H4 (cell line): ENCODE results near the gene SFMBT2. TPM values are rescaled to one million over a fixed set of nuclear protein-coding genes. Genes with fewer than 3 reads are reported as not detected.

Experiments used
- DNase-seq: peaks from one replicate; pipeline ENCODE4 v3.0.0-alpha.2; 2015; ENCODE audit warnings: low spot score
- total RNA-seq: library from RNA; depleted of rRNA; stranded (reverse); fragments of >200 nt; shearing (Covaris generic); gene quantifications from 2 replicates; pipeline ENCODE4 v1.2.3, GENCODE V29; 2014; rRNA removed

SFMBT2 gene
- total RNA-seq: 0.85 and 1.0 TPM in 2 replicates

DNA sequence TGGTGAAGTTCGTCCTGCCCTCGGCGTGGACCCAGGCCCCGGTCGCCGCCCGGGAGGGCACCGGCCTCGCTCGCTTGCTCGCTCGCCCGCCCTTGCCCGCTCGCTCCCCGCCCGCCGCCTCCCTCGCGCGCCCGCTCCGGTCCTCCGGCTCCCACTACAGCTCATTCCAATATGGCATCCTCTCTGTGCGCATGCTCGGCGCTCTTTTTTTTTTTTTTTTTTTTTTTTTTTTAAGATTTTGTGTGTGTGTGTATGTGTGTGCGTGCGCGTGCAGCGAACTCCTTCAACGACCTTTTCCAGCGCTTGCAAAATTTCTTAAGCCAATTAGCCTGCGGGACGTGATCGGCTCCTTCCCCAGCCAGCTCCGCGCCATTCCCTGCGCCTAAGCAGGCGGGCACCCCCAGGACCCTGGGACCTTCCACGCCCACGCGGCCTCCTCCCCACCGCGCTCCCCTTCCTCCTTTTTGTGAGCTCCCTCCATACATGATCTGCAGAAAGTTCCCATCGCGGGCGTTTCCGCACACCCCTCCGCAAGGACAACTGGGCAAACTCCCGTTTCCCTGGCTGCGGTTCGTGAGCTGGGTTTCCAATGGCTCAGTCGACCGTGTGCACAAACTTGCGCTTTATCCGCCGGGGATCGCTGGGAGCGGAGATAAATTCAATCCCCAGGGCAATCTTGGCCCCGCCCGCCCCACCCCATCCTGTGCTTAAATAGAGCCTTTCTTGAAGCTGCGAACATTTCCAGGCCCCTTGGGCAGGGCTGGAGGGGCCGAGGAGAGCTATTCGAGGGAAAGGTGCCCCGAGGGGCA lies at the start of gene SFMBT2:
TSS of gene SFMBT2 (minus strand) at position 173 of the 809 bp plus-strand sequence. CDS start 29,136 bp downstream, outside the sequence.
- DNase-seq: peak; percentile 11

DNA sequence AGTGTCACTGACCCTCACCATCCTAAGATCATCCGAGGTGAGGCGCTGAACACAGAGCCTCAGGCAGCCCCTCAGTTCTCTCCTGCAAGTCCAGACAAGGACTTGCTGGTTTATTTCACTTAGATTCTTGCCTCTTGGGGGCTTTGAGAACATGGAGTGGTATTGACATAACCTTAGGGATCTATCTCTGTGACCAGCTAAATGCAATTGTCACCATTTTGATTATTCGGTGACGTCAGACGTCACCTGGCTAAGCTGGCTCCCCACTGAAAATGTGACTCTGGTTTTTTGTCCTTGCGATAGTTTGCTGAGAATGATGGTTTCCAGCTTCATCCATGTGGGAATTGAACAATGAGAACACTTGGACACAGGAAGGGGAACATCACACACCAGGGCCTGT lies 49.2 kb upstream of the SFMBT2 start:
- no peak for DNase-seq

DNA sequence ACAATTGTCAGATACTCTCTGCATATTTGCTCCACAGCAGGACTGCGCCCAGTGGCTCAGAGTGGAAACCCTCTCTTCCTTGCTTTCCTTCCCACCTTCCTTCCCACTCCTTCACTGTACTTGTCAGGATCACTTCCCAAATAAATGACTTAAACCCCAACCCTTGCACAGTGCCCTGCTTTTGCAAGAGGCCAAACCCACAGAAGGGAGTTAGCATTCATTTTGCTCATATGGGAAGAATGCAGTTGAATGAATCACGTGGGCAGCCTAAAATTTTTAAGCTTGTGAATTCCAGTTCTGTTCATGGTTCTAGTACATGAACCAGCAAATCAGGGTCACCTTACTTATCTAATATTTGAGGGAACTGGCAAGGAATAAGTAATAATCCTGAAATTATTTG lies 47.7 kb upstream of the SFMBT2 start:
- DNase-seq: no peak

DNA sequence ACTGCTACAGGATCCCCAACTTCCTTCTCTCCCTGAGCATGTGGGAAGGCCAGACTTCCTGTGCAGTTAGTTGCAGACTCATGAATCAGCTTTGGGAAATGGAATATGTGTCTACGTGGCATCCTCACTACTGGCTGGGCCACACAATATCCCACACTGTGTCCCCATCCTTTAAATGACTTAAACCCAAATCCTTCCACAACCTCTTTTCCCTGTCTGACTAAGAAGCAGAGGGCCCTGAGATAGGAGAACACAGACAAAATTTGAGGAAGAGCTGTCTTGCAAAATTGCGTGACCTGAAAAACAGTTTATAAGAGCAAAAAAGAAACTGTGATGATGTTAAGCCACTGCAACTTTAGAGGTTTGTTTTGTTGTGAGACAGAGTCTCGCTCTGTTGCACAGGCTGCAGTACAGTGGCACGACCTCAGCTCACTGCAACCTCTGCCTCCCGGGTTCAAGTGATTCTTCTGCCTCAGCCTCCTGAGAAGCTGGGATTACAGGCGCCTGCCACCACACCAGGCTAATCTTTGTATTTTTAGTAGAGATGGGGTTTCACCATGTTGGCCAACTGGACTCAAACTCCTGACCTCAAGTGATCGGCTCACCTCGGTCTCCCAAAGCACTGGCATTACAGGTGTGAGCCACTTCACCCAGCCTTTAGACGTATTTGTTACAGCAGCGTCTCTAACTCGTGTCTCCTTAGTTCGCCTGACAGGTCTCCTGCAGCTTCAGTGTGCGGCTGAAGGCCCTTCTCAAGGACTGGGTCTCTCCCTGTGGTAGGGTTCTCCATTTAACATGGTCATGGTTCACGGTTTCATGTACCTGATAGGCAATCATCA lies 46.9 kb upstream of the SFMBT2 start:
- DNase-seq: no peak

DNA sequence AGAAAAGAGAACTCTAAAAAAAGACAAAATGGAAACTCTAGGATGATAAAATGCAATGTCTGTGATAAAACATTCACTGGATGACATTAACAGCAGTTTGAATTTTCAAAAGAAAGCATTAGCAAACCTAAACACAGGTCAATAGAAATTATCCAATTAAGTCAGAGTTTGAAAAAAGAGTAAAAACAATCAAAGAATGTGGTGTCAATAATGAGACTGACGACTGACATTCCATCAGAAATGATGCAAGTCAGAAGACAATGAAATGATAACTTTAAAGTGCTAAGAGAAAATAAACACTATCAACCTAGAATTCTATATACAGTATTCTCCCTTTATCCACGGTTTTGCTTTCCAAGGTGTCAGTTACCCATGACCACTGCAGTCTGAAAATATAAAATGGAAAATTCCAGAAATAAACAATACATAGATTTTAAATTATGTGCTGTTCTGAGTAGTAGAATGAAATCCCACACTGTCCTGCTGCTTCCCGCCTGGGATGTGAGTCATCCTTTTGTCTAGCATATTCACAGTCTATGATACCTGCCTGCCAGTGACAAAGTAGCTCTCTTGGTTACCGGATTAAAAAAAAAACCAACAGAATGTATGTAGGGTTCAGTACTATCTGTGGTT lies 38.3 kb upstream of the SFMBT2 start:
- DNase-seq: no peak

DNA sequence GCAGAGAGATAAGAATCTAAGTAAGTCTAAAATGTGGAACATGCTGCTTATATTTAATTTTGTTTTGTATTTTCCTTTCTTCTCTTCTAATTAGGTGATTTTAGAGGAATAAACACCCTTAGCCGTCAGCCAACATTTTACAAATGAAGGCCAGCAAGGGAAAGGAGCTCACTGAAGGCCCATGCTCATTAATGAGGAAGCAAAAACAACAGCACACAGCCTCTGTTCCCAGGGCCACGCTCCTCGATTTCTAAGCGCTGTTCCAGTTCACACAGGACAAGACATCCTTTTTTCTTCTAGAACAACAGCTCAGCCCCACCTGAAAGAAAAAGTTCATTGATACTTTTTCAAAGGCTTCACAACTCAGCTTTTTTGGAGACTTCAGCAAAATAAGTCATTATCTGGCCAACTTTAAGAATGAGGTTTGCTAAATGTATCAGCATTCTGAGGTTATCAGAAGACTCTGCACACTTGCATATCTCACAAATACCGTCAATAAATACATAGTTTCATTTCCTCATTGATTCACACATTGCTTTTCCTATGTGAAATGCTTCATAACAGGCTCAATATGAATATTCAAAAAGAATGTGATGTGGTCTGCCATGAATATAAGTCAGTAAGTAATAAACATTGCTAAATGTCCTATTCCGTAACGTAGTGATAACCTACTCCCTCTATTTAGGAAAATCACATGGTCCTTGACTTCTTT lies 34.8 kb upstream of the SFMBT2 start:
- DNase-seq: no peak

DNA sequence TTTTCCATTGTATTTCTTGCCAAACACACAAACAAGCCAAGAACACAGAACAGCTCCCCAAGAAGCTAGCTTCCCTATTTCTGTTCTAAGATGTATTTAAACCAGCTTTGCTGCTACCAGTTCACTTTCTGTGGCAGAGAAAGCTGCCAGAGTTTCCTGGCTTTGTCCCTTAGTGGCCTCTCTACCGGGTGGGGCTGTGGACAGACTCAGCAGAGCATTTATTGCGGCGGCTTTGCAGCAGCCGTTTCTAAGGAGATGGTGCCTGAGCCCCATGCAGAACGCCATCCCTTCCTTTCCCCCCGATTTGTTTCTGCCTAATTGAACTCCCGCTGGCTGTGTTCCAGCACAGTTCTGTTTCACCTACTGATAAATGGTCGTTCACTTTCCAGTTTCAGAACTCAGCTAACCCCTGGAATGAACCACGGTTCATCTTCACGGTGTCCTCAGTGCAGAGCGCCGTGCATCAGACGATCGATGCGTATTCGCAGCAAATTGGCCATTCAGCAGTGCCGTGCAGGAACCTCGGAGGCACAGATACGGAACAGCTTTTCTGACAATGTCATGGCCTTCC lies 33.8 kb upstream of the SFMBT2 start:
- DNase-seq: no peak

DNA sequence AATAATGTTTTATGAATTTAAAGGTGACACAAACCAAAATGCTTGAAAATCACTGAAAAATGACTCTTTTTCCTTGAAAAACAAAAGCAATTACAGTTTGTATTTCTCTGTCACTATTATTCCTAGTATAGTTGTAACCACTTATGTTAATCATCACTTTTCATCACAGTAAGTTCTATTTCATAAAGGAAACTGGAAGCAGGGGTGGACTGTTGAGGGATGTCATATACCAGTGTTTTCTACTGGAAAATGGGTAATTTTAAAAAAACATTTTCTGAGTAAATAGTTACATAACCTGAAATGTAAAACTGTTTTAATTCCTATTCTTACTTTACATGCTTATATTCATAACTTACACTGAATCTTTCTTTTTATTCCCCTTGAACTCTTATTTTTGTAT lies 32.2 kb upstream of the SFMBT2 start:
- DNase-seq: no peak

DNA sequence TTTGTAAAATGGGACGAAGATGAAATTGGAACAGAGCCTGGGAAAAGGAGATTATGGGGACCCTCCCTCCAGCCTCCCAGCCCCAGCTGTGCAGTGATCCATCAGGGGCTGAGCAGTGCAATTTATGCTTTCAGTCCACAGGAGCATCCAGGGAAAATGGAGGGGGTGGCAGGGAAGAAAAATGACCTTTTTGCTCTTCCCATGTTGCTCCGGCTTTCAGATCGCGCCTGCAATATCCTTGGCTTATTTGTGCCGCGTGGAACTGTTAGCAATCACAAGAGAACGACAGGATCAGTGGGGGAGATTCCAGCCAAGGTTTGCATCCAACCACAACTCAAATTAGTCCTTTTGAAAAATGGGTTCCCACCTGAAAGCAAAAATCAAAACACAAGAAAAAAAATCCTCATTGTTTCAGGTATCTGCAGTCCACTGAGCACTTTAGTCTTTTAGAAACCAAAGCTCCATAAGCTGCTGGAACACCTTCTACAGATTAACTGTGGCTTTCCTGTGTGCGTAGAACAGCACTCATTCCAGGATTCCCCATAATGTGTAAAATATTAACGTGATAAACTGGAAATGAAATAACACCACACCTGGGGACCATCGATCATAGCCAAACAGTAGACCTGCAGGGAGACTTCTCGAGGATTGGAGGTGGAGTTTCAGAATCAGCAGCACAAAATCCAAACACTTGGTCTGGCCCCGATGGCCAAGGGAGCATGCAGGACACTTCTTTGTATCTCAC lies 30.7 kb upstream of the SFMBT2 start:
- no peak for DNase-seq

DNA sequence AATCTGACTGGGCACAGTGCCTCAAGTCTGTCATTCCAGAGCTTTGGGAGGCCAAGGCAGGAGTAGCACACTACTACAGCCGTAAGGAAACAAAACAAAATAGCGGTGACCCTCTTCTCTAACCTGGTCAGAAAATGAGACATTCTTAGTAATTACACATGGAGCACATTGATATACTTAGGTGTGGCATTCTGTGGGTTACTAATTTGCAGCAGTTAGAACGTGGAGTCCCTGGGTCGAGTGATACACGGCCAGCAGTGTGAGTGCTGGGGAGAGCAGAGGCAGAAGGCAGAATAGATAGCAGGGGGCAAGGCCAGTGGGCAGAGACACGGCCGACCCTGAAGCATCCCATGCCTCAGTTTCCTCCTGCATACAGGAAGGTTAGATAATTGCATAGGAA lies 28.9 kb upstream of the SFMBT2 start:
- no peak for DNase-seq

DNA sequence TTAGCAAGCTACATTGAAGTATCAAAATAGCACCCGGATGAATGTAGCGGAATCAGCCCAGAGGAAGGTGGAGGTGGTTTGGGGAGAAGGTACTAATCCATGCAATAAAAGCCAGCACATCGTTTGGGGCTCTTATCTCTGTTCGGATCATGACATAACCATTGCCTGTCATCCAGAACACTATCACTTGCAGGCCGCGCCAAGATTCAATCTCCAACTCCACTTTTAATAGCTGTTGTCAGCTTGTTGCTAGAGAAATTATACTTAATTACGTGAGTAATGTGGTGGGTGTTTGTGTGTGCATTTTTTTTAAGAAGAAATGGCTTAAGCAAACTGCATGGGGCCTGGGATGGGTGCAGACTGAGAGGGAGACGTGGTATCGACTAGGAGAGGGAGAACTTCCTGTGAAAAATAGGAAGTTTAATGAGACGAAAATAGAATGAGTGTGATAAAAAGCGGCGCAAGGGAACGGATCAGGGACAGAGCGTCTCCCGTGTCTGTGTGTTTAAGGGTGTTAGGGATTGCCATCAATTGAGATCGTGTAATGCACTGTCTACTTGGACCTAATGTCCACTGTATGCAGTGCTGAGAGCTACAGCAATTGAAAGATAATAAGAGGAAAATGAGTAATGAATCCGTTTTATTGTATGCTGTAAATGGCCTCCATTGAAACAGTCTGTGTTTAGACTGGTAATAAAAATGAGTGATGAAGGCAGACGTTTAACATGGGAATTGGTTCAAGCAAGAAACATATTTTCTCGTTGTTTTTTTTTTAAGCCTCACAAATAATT lies 27.6 kb upstream of the SFMBT2 start:
- DNase-seq: no peak

DNA sequence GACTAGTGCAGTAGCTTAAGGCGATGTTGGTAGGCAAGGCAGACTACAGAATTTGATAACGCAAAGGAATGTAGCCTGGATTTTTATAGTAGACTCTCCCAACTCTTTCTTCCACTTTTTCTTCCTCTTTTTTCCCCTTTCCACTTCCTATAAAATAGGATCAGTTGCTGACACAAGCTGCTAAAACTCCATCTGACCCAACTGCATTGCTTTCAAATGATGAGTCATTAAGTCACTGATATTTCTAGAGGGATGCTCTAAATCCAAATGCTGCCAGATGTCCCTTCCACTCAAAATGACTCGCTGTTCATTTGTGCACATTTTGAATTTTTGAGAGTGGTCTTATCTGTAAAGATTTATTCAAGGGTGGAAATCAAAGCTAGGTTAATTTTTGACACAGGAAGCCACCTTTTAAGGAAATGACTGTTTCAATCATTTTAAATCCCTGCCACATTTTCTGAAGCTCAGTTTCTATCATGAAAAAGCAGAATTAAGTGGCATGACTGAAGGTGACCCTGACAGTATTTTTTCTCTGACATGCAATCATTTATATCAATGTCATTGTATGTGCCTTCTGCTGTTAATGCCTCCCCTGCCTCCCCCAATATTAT lies 25.8 kb upstream of the SFMBT2 start:
- DNase-seq: no peak

DNA sequence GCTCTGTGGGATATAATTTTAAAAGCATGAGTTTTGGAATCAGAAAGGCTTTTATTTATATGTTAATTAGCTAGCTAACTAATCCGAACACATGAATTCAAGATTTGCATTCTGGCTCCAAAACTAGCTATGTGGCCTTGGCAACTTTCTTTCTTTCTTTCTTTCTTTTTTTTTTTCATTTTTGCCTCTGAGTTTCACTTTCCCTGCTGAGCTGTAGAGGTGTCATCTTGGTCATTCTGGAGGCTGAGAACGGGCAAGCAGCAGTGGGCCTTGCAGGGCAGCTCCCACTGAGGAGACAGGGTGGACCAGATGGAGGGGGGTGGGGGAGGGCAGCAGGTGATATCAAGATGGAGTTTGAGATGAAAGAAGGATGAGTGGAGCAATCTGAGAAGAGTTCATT lies 24.8 kb upstream of the SFMBT2 start:
- DNase-seq: no peak

DNA sequence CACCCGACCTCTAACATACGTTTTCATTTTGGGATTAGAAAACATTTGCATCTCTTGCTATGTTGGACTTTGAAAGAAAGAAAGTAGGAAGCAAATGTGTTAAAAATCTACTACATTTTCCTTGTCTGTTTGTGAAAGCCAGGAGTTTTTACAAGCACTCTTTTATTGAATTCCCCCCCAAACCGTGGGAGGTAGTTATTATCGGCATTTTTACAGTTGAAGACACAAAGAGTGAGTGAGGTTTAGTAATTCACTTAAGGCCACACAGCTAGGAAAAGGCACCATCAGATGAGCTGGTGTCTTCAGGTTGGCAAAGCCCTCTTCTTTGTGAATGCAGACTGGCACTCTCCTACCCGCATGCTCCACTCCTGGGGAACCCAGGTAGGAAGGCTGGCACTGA lies 23.5 kb upstream of the SFMBT2 start:
- DNase-seq: no peak

DNA sequence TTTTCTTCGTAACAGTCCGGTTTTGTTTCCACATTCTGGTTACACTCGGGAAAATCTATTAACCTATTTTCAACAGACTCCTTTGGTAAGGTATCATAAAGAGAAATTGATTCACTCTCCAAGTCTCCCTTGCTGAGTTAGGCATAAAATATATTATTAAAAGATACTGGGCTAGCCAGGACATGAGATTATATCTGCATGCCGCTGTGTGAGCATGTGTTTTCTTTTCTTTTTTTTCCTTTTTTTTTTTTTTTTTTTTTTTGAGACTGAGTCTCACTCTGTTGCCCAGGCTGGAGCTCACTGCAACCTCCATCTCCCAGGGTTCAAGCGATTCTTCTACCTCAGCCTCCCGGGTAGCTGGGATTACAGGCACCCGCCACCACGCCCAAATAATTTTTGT lies 23.0 kb upstream of the SFMBT2 start:
- no peak for DNase-seq

DNA sequence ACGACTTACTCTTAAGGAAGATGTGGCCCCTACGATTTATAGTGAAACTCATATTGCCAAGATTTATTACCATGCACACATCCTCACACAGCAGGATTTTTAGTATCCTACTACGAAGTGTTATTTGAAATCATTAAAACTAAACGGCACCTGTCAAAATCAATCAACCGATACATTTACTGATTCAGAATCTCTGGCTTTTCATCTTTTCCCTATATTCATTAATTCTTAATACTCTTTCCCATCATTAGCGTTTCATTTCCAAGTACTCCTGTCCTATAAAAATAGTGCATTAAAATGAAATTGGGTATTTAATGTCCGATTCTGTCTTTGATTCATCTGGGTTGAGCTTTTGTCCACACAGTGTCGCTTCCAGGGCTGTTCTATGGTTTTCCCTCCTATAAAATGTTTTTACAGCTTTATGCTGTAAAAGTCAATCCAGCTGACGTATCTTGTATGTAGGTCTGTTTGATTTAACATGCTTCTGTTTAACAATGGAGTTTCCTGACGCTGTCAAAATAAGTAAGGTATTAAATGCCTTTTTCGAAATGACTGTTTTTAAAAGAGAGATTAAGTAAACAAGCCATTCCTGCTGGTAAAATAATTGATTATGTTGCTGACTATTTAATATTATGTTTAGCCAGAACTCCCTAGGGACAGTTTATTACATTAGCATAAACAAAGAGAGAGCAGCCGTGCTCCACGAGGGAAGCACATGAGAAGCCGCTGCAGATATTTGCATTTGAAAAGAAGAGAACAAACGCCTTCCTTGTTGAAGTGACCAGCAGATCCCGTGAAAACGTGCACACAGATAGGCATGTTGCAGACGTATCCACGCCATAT lies 22.3 kb upstream of the SFMBT2 start:
- DNase-seq: no peak

DNA sequence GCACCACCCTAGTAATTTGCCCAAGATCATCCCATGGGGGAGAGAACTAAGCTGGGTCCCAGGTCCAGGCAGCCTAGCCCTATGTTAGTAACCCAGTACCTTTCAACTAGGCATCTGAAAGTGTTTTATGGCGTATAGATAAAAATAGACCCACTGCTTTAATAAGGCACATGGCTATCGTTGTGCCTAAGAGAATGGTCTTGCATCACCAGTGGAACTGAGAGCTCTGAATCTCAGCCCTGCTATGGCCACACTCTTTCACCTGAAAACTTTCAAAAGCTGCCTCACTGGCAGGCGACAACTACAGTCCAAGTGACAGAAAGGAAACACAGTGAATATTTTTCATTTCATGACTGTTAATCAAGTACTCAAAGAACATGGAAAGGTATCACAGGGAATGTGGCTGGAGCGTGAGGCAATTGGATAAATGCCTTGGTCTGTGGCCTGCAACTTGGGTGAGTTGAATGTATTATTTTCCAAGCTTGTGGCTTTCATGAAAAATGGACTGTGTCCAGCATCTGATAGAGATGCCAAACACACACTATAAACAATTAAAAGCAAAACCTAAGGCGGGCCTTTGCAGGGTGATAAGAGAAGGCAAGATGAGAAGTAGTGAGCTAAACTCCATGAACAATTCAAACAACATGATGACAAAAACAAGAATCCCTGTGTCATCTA lies 18.0 kb upstream of the SFMBT2 start:
- DNase-seq: peak; percentile 37

DNA sequence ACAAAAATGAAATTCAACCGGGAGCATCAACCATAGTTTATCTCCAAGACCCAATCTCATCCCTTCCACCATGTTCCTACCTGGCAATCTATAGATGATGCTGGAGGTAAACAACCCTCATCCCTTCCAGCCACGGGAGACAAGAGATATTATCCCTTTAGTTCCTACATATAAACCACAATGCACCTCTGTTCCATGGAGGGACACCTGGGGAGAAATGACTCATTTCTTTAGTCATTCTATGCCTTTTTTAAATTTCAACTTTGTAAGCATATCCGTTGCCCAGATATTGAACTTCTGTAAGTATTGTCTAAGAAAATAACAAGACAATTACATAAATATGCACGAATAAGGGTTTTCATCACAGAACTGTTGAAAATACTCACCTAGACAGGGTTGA lies 15.5 kb upstream of the SFMBT2 start:
- no peak for DNase-seq
